H1 (cell line): ENCODE measurements around the gene CAPN2. TPM values are rescaled to one million over a fixed set of nuclear protein-coding genes. Genes with fewer than 3 reads are reported as not detected.
A peak's percentile ranks its signal among the peaks of the same experiment; 100 is the strongest.

Source experiments
- CTCF ChIA-PET: fragments of 300-600 bp; sonication (Branson Sonifier 250); formaldehyde crosslinking; loops from one replicate; lab custom pipeline; 2021; ENCODE audit not compliant: partially characterized antibody; lab: Charles Lee
- POLR2A ChIA-PET: fragments of 300-600 bp; sonication (Branson Sonifier 250); formaldehyde crosslinking; loops from one replicate; lab custom pipeline; 2021; ENCODE audit warnings: inconsistent platforms; ENCODE audit not compliant: partially characterized antibody; lab: Charles Lee
- DNase-seq, 2 experiments: peaks; one replicate each; pipeline versions ENCODE4 v3.0.0 to v3.0.0-alpha.2; 2010 to 2022; ENCODE audit warnings: low spot score in 2 of 2, low read depth in 1 of 2, mixed read lengths in 1 of 2
- FAIRE-seq: peaks from 2 replicates; lab custom pipeline; 2011; peaks lifted over from hg19 to GRCh38; lab: Jason Lieb, UNC
- H2AFZ ChIP-seq: 2 replicates; pipeline ENCODE4 v1.8.1; 2012; ENCODE audit warnings: low read length, inconsistent platforms
- H2AK5ac ChIP-seq: 2 replicates; pipeline ENCODE4 v1.6.1; 2013; ENCODE audit warnings: low read depth, low read length
- H2BK120ac ChIP-seq: replicated peaks from 2 replicates; pipeline ENCODE3; 2013; ENCODE audit warnings: low read depth, low read length, inconsistent platforms
- H2BK12ac ChIP-seq: 2 replicates; pipeline ENCODE4 v1.6.1; 2013; ENCODE audit warnings: low read depth, low read length
- H2BK15ac ChIP-seq: 2 replicates; pipeline ENCODE4 v1.6.1; 2013; ENCODE audit warnings: low read length
- H2BK20ac ChIP-seq: 2 replicates; pipeline ENCODE4 v1.6.1; 2013; ENCODE audit warnings: low read length
- H2BK5ac ChIP-seq: 2 replicates; pipeline ENCODE4 v1.6.1; 2013; ENCODE audit warnings: low read depth, low read length
- H3K14ac ChIP-seq: 2 replicates; pipeline ENCODE4 v1.6.1; 2013; ENCODE audit warnings: inconsistent platforms; ENCODE audit not compliant: insufficient read length
- H3K18ac ChIP-seq: 2 replicates; pipeline ENCODE4 v1.6.1; 2013; ENCODE audit warnings: low read length; ENCODE audit errors: extremely low read depth
- H3K23ac ChIP-seq: 2 replicates; pipeline ENCODE4 v1.6.1; 2013; ENCODE audit warnings: inconsistent platforms; ENCODE audit not compliant: insufficient read length
- H3K23me2 ChIP-seq: 2 replicates; pipeline ENCODE4 v1.6.1; 2013; ENCODE audit warnings: low read depth, low read length
- H3K27ac ChIP-seq: 2 replicates; pipeline ENCODE4 v1.6.1; 2011; ENCODE audit warnings: low read depth, low read length, inconsistent platforms
- H3K27me3 ChIP-seq, 4 experiments: replicated peaks in 1 of 4; 1 replicate in 1 of 4; 2 replicates in 3 of 4; pipeline versions ENCODE4 v1.6.1 to v1.8.1; 2011 to 2013; ENCODE audit warnings: low read length in 3 of 4, mild to moderate bottlenecking in 3 of 4, inconsistent platforms in 2 of 4, mixed read lengths in 2 of 4, moderate library complexity in 1 of 4; ENCODE audit not compliant: control insufficient read depth in 3 of 4, insufficient read depth in 3 of 4; ENCODE audit errors: extremely low read depth in 1 of 4
- H3K36me3 ChIP-seq, 4 experiments: 2 replicates each; pipeline versions ENCODE4 v1.6.1 to v1.8.1; 2011 to 2013; ENCODE audit warnings: mild to moderate bottlenecking in 4 of 4, low read length in 3 of 4, moderate library complexity in 2 of 4, control low read depth in 1 of 4, inconsistent platforms in 1 of 4; ENCODE audit not compliant: insufficient read depth in 4 of 4, control insufficient read depth in 2 of 4
- H3K4ac ChIP-seq: replicated peaks from 2 replicates; pipeline ENCODE3; 2013; ENCODE audit warnings: low read length, low read depth, mixed read lengths, inconsistent platforms; ENCODE audit not compliant: insufficient read length
- H3K4me1 ChIP-seq, 4 experiments: replicated peaks in 1 of 4; 1 replicate in 1 of 4; 2 replicates in 3 of 4; pipeline versions ENCODE4 v1.6.1 to v1.8.1; 2011 to 2013; ENCODE audit warnings: low read length in 3 of 4, inconsistent platforms in 2 of 4, mixed read lengths in 1 of 4; ENCODE audit not compliant: insufficient read depth in 4 of 4, control insufficient read depth in 3 of 4
- H3K4me2 ChIP-seq, 2 experiments: 2 replicates each; pipeline versions ENCODE4 v1.6.1 to v1.8.1; 2011 to 2013; ENCODE audit warnings: low read depth in 2 of 2, low read length in 2 of 2, control low read depth in 1 of 2, inconsistent platforms in 1 of 2, mild to moderate bottlenecking in 1 of 2; ENCODE audit not compliant: insufficient read depth in 1 of 2
- H3K4me3 ChIP-seq, 4 experiments: fragments of 200-600, 300-600 bp in 1 of 4; sonication (generic), shearing (Covaris generic), sonication (Bioruptor Twin) in 1 of 4; 2 replicates each; pipeline versions ENCODE4 v1.5.1 to v1.8.1; 2011 to 2016; ENCODE audit warnings: low read length in 4 of 4, low read depth in 3 of 4, control low read depth in 2 of 4, inconsistent platforms in 2 of 4, mild to moderate bottlenecking in 2 of 4, mixed read lengths in 1 of 4, moderate library complexity in 1 of 4; ENCODE audit not compliant: insufficient read depth in 2 of 4; ENCODE audit errors: extremely low read depth in 1 of 4
- H3K56ac ChIP-seq: replicated peaks from 2 replicates; pipeline ENCODE3; 2013; ENCODE audit warnings: low read depth, mild to moderate bottlenecking, mixed read lengths, low read length, inconsistent platforms; ENCODE audit not compliant: insufficient read length
- H3K79me1 ChIP-seq: 2 replicates; pipeline ENCODE4 v1.6.1; 2013; ENCODE audit warnings: low read depth, low read length, control low read depth
- H3K79me2 ChIP-seq, 2 experiments: 2 replicates each; pipeline versions ENCODE4 v1.6.1 to v1.8.1; 2012 to 2013; ENCODE audit warnings: low read length in 2 of 2, mild to moderate bottlenecking in 2 of 2, inconsistent platforms in 1 of 2; ENCODE audit not compliant: insufficient read depth in 2 of 2, control insufficient read depth in 1 of 2
- H3K9ac ChIP-seq, 4 experiments: replicated peaks in 1 of 4; 1 replicate in 1 of 4; 2 replicates in 3 of 4; pipeline versions ENCODE4 v1.6.1 to v1.8.1; 2011 to 2013; ENCODE audit warnings: low read depth in 3 of 4, low read length in 3 of 4, control low read depth in 2 of 4, mild to moderate bottlenecking in 2 of 4, moderate library complexity in 2 of 4, inconsistent platforms in 1 of 4; ENCODE audit errors: extremely low read depth in 1 of 4
- H3K9me3 ChIP-seq, 2 experiments: 2 replicates each; pipeline versions ENCODE4 v1.6.1 to v1.8.1; 2012 to 2013; ENCODE audit warnings: mild to moderate bottlenecking in 2 of 2, moderate library complexity in 2 of 2, control low read depth in 1 of 2, inconsistent platforms in 1 of 2, low read depth in 1 of 2, low read length in 1 of 2, mixed read lengths in 1 of 2; ENCODE audit not compliant: insufficient read depth in 2 of 2
- H4K20me1 ChIP-seq, 2 experiments: replicated peaks in 1 of 2; 2 replicates each; pipeline versions ENCODE3 to v1.8.1; 2011 to 2013; ENCODE audit warnings: inconsistent platforms in 2 of 2, low read length in 2 of 2, mild to moderate bottlenecking in 1 of 2; ENCODE audit not compliant: insufficient read depth in 2 of 2, control insufficient read depth in 1 of 2
- H4K5ac ChIP-seq: 2 replicates; pipeline ENCODE4 v1.6.1; 2013; ENCODE audit warnings: low read length, low read depth, mixed read lengths, inconsistent platforms; ENCODE audit not compliant: insufficient read length
- H4K8ac ChIP-seq: 2 replicates; pipeline ENCODE4 v1.8.0; 2013; ENCODE audit warnings: mild to moderate bottlenecking, moderate library complexity, low read length, inconsistent platforms; ENCODE audit not compliant: insufficient read depth; ENCODE audit errors: extremely low read depth
- H4K91ac ChIP-seq: replicated peaks from 2 replicates; pipeline ENCODE3; 2013; ENCODE audit warnings: low read length, mixed read lengths, inconsistent platforms; ENCODE audit not compliant: insufficient read length
- KDM1A ChIP-seq: fragments of 200-600, 300-600 bp; sonication (generic); IDR thresholded peaks from 2 replicates; pipeline ENCODE4 v1.7.1; 2016; ENCODE audit warnings: mild to moderate bottlenecking, low read length, borderline replicate concordance
- NANOG ChIP-seq: IDR thresholded peaks from 2 replicates; pipeline ENCODE4 v1.6.1; 2011; ENCODE audit warnings: low read length, low read depth, mild to moderate bottlenecking, inconsistent platforms; ENCODE audit not compliant: insufficient read depth, poor library complexity, severe bottlenecking
- SIRT6 ChIP-seq: IDR thresholded peaks from one replicate; pipeline ENCODE4 v1.7.1; 2012; ENCODE audit warnings: low read length, inconsistent platforms
- WGBS, 2 experiments: shearing (Covaris generic) in 1 of 2; methylation state at CpG; one replicate each; pipeline versions ENCODE4 v1.1.6 to v1.1.7; 2013 to 2015; ENCODE audit warnings: low lambda C conversion rate in 2 of 2, mixed read lengths in 2 of 2, inconsistent platforms in 1 of 2, low coverage in 1 of 2, missing lambda C conversion rate in 1 of 2; ENCODE audit not compliant: insufficient replicate concordance in 2 of 2, insufficient coverage in 1 of 2, insufficient read length in 1 of 2; ENCODE audit errors: extremely low coverage in 1 of 2, missing lambda C conversion rate in 1 of 2; 5-methylcytosine and 5-hydroxymethylcytosine counted together
- polyA plus RNA-seq, 7 experiments: library from polyadenylated mRNA; depleted of rRNA in 3 of 7; stranded (reverse) in 5 of 7; unstranded in 2 of 7; fragments of >200 nt in 5 of 7; fragments of 200-250 nt in 2 of 7; gene quantifications; 1 replicate in 5 of 7; 2 replicates in 1 of 7; 4 replicates in 1 of 7; pipeline versions ENCODE4 v1.2.1 to v1.2.3, GENCODE V29; 2011 to 2013; ENCODE audit warnings: missing spikeins in 2 of 7, mixed read lengths in 2 of 7
- total RNA-seq: library from RNA; stranded (reverse); fragmentation: NEBNext Ultra II Directional; extraction: Animal tissue kit (Norgen Biotek cat#: 25700); gene quantifications from 2 replicates; pipeline ENCODE4 v1.2.1, GENCODE V29; 2021

Gene CAPN2
- total and polyA plus RNA-seq, 2 of the 8 experiments (the other 6 are each of a cell fraction or from before 2014, with no cell fraction given): 9.2 to 10.3 TPM

GRCh38 chr1:223729906-223730305 lies 17.6 kb downstream of the CAPN2 start:
- Histone ChIP-seq H4K20me1 (peaks cover 1 to 6% of the 10 kb centered on the region in 2 experiments), H3K56ac (no peak overlapping the region), H3K9me3 (no peaks in the 10 kb centered on the region), H4K5ac (no peak overlapping the region), H3K23ac (no peak overlapping the region), H3K4me2 (no peak overlapping the region), H3K36me3 (no peaks in the 10 kb centered on the region), H3K27ac (no peak overlapping the region), H4K8ac (no peak overlapping the region), H2BK20ac (no peak overlapping the region), H3K27me3 (peaks cover 7 to 45% (median 40%) of the 10 kb centered on the region in 4 experiments), H3K79me2 (no peaks in the 10 kb centered on the region), H3K23me2 (no peaks in the 10 kb centered on the region), H4K91ac (no peak overlapping the region), H3K4ac (no peak overlapping the region), H3K14ac (no peak overlapping the region), H2BK12ac (no peak overlapping the region), H3K4me1 (peaks cover 14 to 49% (median 30%) of the 10 kb centered on the region in 4 experiments), H3K79me1 (no peaks in the 10 kb centered on the region), H2BK15ac (no peak overlapping the region), H3K4me3 (no peak overlapping the region), H2BK5ac (no peak overlapping the region)
- ChIA-PET CTCF (interaction anchor here (1.0 to 6.2 kb wide), 2 partner anchors 12 to 21 kb away, joined by 4 to 53 read pairs; no protein-coding TSS in a partner anchor), POLR2A (interaction anchor here (1.7 to 2.2 kb wide), 2 partner anchors 11 to 17 kb away, joined by 7 read pairs; partner anchors contain the start of gene CAPN2)
- no peak for TF ChIP-seq SIRT6
- TF ChIP-seq KDM1A: no peak
- peak; percentile 56 for TF ChIP-seq NANOG
- TF ChIP-seq, all 59 proteins: peak for 1
- Histone ChIP-seq H2AFZ (no peak overlapping the region), H3K18ac (no peak overlapping the region), H3K9ac (no peak overlapping the region), H2BK120ac (no peak overlapping the region), H2AK5ac (no peak overlapping the region)
- 24% methylated on average over 3 of the region's 4 CpGs; no CpG with 5 or more reads in 1 of the 2 experiments for WGBS, 2 experiments
- no peak for DNase-seq
- no peak for FAIRE-seq
